Esophagus muscularis mucosa (tissue), 4 donors: ENCODE results near the gene ANKRD2. TPM values are rescaled to one million over a fixed set of nuclear protein-coding genes. Genes with fewer than 3 reads are reported as not detected.

Experiments
- DNase-seq: peaks from one replicate; pipeline ENCODE4 v3.0.0-alpha.2; 2017; ENCODE audit errors: extremely low spot score
- H3K27ac ChIP-seq, 4 donors: fragments of 200-600 bp; sonication (generic); replicated peaks in 1 of 4; 1 replicate in 3 of 4; 2 replicates in 1 of 4; pipeline ENCODE4 v1.5.1; 2016 to 2019; ENCODE audit warnings: mild to moderate bottlenecking in 1 of 4
- H3K27me3 ChIP-seq, 4 donors: fragments of 200-600 bp; sonication (generic); one replicate each; pipeline versions ENCODE4 v1.5.1 to v1.6.0; 2016 to 2019
- H3K36me3 ChIP-seq, 4 donors: fragments of 200-600 bp; sonication (generic); one replicate each; pipeline ENCODE4 v1.5.1; 2016 to 2019
- H3K4me1 ChIP-seq, 4 donors: fragments of 200-600 bp; sonication (generic); one replicate each; pipeline ENCODE4 v1.5.1; 2016 to 2019
- H3K4me3 ChIP-seq, 4 donors: fragments of 200-600 bp; sonication (generic); 1 replicate in 2 of 4; 2 replicates in 2 of 4; pipeline ENCODE4 v1.5.1; 2016 to 2019; ENCODE audit warnings: mild to moderate bottlenecking in 4 of 4, moderate library complexity in 1 of 4
- H3K9me3 ChIP-seq, 4 donors: fragments of 200-600 bp; sonication (generic); 1 replicate in 3 of 4; 2 replicates in 1 of 4; pipeline ENCODE4 v1.5.1; 2016 to 2019
- EP300 ChIP-seq: sonication (generic); formaldehyde crosslinking; IDR thresholded peaks from one replicate; pipeline ENCODE4 v1.6.1; 2017; ENCODE audit warnings: antibody characterized with exemption
- POLR2A ChIP-seq: fragments of 450-650 bp; IDR thresholded peaks from one replicate; pipeline ENCODE4 v1.6.1; 2017; ENCODE audit warnings: antibody characterized with exemption, moderate library complexity, mild to moderate bottlenecking, low read depth
- POLR2AphosphoS5 ChIP-seq, 2 donors: sonication (generic); formaldehyde crosslinking; IDR thresholded peaks; one replicate each; pipeline ENCODE4 v1.6.1; 2017; ENCODE audit warnings: antibody characterized with exemption in 2 of 2
- WGBS: methylation state at CpG from one replicate; pipeline ENCODE4 v1.1.5; 2018; 5-methylcytosine and 5-hydroxymethylcytosine counted together
- intact Hi-C: fragments of 100-400 bp; cut with DNase I; formaldehyde crosslinking; loops from one replicate; pipeline ENCODE4 v1.15.1; 2023
- total RNA-seq, 4 donors: library from RNA; depleted of rRNA; stranded (reverse); fragments of >200 nt; gene quantifications; one replicate each; pipeline versions ENCODE4 v1.1.0 to v1.2.1, GENCODE V29; 2016
- TF ChIP-seq, protein P1 (sequence below), 3 experiments: fragments of 200-600 bp in 2 of 3; fragments of 450-650 bp in 1 of 3; sonication (generic) in 2 of 3; IDR thresholded peaks; one replicate each; pipeline ENCODE4 v1.5.1; 2017 to 2019; ENCODE audit warnings: antibody characterized with exemption in 3 of 3, mild to moderate bottlenecking in 2 of 3, moderate library complexity in 1 of 3

ANKRD2 gene
- total RNA-seq, 4 donors from 2014 or later: 0.33 to 1.6 (median 1.2) TPM; not detected in 1

GRCh38 chr10:97548828-97549455, 23.6 kb upstream of the ANKRD2 start:
- Histone ChIP-seq H3K4me1 (peaks cover 35 to 46% (median 42%) of the 10 kb centered on the region in 4 donors), H3K27me3 (no peaks in the 10 kb centered on the region), H3K9me3 (no peaks in the 10 kb centered on the region), H3K36me3 (no peaks in the 10 kb centered on the region), H3K4me3 (no peak overlapping the region), H3K27ac (peak overlapping the region in 3 of 4 donors; percentile 41 to 55 (median 47))
- no peak for DNase-seq
- 79% methylated on average over 13 of the region's 13 CpGs for WGBS
- TF ChIP-seq, protein P1, sequence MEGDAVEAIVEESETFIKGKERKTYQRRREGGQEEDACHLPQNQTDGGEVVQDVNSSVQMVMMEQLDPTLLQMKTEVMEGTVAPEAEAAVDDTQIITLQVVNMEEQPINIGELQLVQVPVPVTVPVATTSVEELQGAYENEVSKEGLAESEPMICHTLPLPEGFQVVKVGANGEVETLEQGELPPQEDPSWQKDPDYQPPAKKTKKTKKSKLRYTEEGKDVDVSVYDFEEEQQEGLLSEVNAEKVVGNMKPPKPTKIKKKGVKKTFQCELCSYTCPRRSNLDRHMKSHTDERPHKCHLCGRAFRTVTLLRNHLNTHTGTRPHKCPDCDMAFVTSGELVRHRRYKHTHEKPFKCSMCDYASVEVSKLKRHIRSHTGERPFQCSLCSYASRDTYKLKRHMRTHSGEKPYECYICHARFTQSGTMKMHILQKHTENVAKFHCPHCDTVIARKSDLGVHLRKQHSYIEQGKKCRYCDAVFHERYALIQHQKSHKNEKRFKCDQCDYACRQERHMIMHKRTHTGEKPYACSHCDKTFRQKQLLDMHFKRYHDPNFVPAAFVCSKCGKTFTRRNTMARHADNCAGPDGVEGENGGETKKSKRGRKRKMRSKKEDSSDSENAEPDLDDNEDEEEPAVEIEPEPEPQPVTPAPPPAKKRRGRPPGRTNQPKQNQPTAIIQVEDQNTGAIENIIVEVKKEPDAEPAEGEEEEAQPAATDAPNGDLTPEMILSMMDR (IDR thresholded peaks at IDR 0.05): no peak
- no peak for TF ChIP-seq EP300
- no peak for TF ChIP-seq POLR2AphosphoS5 (IDR thresholded peaks at IDR 0.05)
- no peak for TF ChIP-seq POLR2A
- intact Hi-C loops: no loop called here

GRCh38 chr10:97549587-97550322, 22.8 kb upstream of the ANKRD2 start:
- Histone ChIP-seq H3K4me3 (no peak overlapping the region), H3K27ac (peak overlapping the region; percentile 41 to 55 (median 46)), H3K36me3 (no peaks in the 10 kb centered on the region), H3K9me3 (no peaks in the 10 kb centered on the region), H3K27me3 (no peaks in the 10 kb centered on the region), H3K4me1 (peaks cover 34 to 45% (median 40%) of the 10 kb centered on the region in 4 donors)
- intact Hi-C loops: loop anchor here (5.0 kb wide), 2 partner anchors 52 to 147 kb away; partner anchors contain the start of genes MMS19, RRP12 and UBTD1
- DNase-seq: no peak
- 63% methylated on average over 13 of the region's 13 CpGs for WGBS
- TF ChIP-seq POLR2A (no peak), EP300 (no peak), POLR2AphosphoS5 (IDR thresholded peaks at IDR 0.05) (no peak)
- TF ChIP-seq, protein P1 (IDR thresholded peaks at IDR 0.05): no peak

DNA sequence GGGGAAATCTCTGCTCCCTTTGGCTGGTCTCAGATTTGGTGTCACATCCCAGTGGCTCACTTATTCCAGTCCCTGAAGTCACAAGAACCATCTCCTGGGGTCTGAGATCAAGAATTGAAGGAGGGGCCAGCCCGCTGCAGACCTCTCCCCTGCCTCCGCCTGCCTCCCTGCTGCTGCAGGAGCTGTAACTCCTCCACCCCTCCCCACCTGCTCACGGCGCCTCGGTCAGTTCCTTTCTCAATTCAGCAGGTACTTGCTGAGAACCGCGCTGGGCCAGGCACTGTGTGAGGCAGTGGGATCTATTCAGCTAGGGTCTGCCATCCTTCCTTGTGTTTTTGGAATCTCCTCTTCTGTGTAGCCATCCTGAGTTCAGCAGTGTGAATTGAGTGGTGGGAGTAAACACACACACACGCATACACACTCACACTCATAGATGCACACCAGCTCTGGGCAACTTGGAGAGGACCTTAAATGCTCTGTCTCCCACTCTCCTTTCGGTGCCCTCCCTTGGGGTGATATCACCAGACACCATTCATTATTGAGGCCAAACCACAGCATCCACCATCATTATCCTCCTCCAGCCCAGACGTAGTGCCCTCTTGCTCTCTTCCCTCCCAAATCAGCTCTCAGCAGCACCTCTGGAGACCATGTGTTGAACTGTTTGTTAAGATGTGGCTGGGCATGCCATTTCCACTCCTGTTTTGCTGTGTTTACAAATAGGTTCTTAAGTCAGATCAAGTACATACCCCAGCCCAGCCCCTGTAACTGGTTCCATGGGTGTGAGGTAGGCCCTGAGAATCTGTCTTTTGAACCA, 22.0 kb upstream of the ANKRD2 start:
- no peaks in the 10 kb centered on the region for H3K9me3 ChIP-seq
- H3K27ac ChIP-seq: peak overlapping the region; percentile 41 to 55 (median 46)
- H3K36me3 ChIP-seq: no peaks in the 10 kb centered on the region
- TF ChIP-seq POLR2A: no peak
- TF ChIP-seq, protein P1 (IDR thresholded peaks at IDR 0.05): no peak
- TF ChIP-seq EP300: no peak
- no peak for TF ChIP-seq POLR2AphosphoS5 (IDR thresholded peaks at IDR 0.05)
- intact Hi-C loops: loop anchor here (5.0 kb wide), 2 partner anchors 53 to 148 kb away; partner anchors contain the start of genes MMS19, RRP12 and UBTD1
- peaks cover 34 to 45% (median 40%) of the 10 kb centered on the region in 4 donors for H3K4me1 ChIP-seq
- DNase-seq: no peak
- no peaks in the 10 kb centered on the region for H3K27me3 ChIP-seq
- 80% methylated on average over 8 of the region's 10 CpGs for WGBS
- H3K4me3 ChIP-seq: no peak overlapping the region

DNA sequence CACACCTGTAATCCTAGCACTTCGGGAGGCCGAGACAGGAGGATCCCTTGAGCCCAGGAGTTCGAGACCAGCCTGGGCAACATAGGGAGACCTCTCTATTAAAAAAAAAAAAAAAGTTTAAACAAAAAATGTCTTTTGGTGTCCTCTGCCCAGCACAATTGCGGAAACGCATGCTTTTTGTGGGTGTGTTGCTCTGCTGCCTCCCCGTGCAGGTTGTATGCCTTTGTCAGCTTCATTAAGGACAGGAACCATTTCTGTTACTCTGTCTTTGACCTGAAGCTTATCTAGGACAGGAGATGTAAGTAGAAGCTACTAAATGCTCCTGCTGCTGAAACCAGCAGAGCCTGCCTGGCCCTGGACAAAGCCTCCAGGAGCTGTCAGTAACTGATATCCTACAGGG, 21.3 kb upstream of the ANKRD2 start:
- DNase-seq: no peak
- H3K27ac ChIP-seq: no peak overlapping the region
- H3K4me3 ChIP-seq: no peak overlapping the region
- H3K9me3 ChIP-seq: no peaks in the 10 kb centered on the region
- peaks cover 34 to 45% (median 40%) of the 10 kb centered on the region in 4 donors for H3K4me1 ChIP-seq
- H3K27me3 ChIP-seq: no peaks in the 10 kb centered on the region
- no peaks in the 10 kb centered on the region for H3K36me3 ChIP-seq
- TF ChIP-seq, protein P1 (IDR thresholded peaks at IDR 0.05): no peak
- no peak for TF ChIP-seq POLR2A
- 81% methylated on average over 6 of the region's 6 CpGs for WGBS
- intact Hi-C loops: loop anchor here (5.0 kb wide), 2 partner anchors 54 to 149 kb away; partner anchors contain the start of genes MMS19, RRP12 and UBTD1
